Tibial nerve (tissue), 4 donors: Measurements from ENCODE around the gene CABLES2. TPM values are rescaled to one million over a fixed set of nuclear protein-coding genes. Genes with fewer than 3 reads are reported as not detected.

Experiments used
- DNase-seq, 2 donors: peaks; one replicate each; pipeline ENCODE4 v3.0.0-alpha.2; 2019; ENCODE audit warnings: low spot score in 2 of 2
- H3K27ac ChIP-seq, 4 donors: fragments of 200-600 bp; sonication (generic) in 3 of 4; one replicate each; pipeline ENCODE4 v1.5.1; 2017 to 2019; ENCODE audit warnings: mild to moderate bottlenecking in 1 of 4
- H3K27me3 ChIP-seq, 2 donors: fragments of 200-600 bp; sonication (generic) in 1 of 2; one replicate each; pipeline versions ENCODE4 v1.5.1 to v1.6.0; 2017 to 2019
- H3K36me3 ChIP-seq, 3 donors: fragments of 200-600 bp; sonication (generic); one replicate each; pipeline ENCODE4 v1.5.1; 2018 to 2019
- H3K4me1 ChIP-seq, 4 donors: fragments of 200-600 bp; sonication (generic) in 3 of 4; one replicate each; pipeline ENCODE4 v1.5.1; 2017 to 2019
- H3K4me3 ChIP-seq, 4 donors: fragments of 200-600 bp; sonication (generic) in 3 of 4; one replicate each; pipeline ENCODE4 v1.5.1; 2017 to 2019; ENCODE audit warnings: mild to moderate bottlenecking in 1 of 4, moderate library complexity in 1 of 4
- H3K9me3 ChIP-seq, 4 donors: fragments of 200-600 bp; sonication (generic) in 3 of 4; one replicate each; pipeline ENCODE4 v1.5.1; 2017 to 2019
- EP300 ChIP-seq, 2 donors: sonication (generic); formaldehyde crosslinking; IDR thresholded peaks; one replicate each; pipeline ENCODE4 v1.6.1; 2017; ENCODE audit warnings: antibody characterized with exemption in 2 of 2, mild to moderate bottlenecking in 1 of 2
- POLR2A ChIP-seq, 2 donors: fragments of 450-650 bp; IDR thresholded peaks; one replicate each; pipeline ENCODE4 v1.6.1; 2017; ENCODE audit warnings: antibody characterized with exemption in 2 of 2, mild to moderate bottlenecking in 2 of 2, moderate library complexity in 2 of 2
- WGBS, 2 donors: methylation state at CpG; one replicate each; pipeline ENCODE4 v1.1.5; 2018; 5-methylcytosine and 5-hydroxymethylcytosine counted together
- total RNA-seq, 4 donors: library from RNA; depleted of rRNA; stranded (reverse); fragments of >200 nt; gene quantifications; one replicate each; pipeline ENCODE4 v1.1.0, GENCODE V29; 2016
- TF ChIP-seq, protein P1 (sequence below), 5 experiments: fragments of 200-600 bp in 3 of 5; fragments of 450-650 bp in 2 of 5; sonication (generic) in 3 of 5; IDR thresholded peaks; one replicate each; pipeline ENCODE4 v1.5.1; 2016 to 2019; ENCODE audit warnings: antibody characterized with exemption in 5 of 5, mild to moderate bottlenecking in 3 of 5, moderate library complexity in 2 of 5

The CABLES2 gene
- total RNA-seq, 4 donors from 2014 or later, result 1.1 to 9.9 (median 6.2) TPM

DNA sequence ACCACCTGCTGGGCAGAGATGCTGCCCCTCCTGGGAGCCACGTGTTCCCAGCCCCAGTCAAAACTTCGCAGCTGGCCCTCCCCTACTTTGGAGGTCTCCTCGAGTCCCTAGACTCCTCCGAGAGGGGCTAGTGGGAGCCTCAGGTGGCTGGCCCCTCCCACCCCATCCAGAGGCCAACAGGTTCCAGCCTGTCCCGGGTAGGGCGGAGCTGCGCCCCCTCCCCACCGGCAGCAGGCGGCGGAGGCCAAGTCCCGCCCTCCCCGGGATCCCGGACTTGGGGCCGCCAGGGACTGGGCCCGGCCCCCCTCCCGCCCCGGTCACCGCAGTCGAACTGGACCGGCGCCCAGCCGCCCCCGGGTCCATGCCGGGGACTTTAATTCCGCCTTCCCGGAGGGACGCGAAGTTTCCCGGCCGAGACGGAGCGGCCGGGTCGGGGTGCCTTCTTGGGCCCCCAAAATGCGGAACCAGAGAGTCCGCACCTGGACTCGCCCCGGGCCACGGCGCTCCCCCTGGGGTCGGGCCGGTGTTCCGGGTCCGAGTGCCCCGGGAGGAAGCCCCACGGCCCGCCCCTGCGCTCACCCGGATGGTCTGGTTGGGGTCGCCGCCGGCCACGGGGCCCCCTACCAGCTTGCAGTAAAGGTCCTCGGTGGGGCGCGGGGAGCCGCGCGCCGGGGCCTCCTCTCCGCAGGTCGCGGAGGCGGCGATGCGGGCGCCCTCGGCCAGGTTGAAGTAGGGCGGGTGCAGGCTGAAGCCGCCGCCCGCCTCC is 40.5 kb downstream of the CABLES2 start:
- H3K27ac ChIP-seq, result peak overlapping the region; percentile 47 to 94 (median 86)
- DNase-seq, result no peak

DNA sequence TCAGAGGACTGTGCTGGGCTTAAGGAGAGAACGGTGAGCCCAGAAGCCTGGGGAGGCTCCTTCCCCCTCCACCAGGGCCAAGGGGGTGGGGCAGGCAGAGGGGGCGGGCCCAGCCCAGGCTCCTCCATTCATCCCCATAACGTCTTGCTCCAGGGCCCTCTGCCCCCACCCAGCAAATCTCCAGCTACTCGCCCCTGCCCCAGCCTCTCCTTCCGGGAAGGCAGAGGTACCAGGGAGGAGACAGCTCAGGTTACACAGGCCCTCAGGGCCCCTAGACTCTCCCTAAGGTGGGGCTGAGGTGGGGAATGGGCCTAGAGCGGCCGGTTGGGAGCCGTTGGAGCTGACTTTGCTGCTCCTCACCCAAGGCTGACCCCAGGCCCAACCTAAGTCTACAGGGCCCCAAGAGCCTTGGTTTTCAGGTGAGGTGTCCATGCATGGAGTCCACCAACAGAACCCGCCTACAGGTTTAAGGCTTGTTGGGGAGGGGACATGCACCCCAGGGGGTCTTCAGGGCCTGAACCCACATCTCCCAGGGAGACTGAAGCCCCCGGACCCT is 41.2 kb downstream of the CABLES2 start:
- DNase-seq, result no peak
- Histone ChIP-seq H3K27ac (peak overlapping the region; percentile 47 to 94 (median 86)), H3K4me3 (peak overlapping the region; percentile 62 to 93 (median 77)), H3K4me1 (peaks cover 0 to 97% (median 77%) of the 10 kb centered on the region in 4 donors), H3K9me3 (no peaks in the 10 kb centered on the region), H3K36me3 (no peaks in the 10 kb centered on the region), H3K27me3 (peaks cover 0 to 10% of the 10 kb centered on the region in 2 donors)
- 28 to 31% methylated on average over 9 to 10 of the region's 10 CpGs for WGBS, 2 donors
- no peak for TF ChIP-seq POLR2A (IDR thresholded peaks at IDR 0.05)
- TF ChIP-seq, protein P1, sequence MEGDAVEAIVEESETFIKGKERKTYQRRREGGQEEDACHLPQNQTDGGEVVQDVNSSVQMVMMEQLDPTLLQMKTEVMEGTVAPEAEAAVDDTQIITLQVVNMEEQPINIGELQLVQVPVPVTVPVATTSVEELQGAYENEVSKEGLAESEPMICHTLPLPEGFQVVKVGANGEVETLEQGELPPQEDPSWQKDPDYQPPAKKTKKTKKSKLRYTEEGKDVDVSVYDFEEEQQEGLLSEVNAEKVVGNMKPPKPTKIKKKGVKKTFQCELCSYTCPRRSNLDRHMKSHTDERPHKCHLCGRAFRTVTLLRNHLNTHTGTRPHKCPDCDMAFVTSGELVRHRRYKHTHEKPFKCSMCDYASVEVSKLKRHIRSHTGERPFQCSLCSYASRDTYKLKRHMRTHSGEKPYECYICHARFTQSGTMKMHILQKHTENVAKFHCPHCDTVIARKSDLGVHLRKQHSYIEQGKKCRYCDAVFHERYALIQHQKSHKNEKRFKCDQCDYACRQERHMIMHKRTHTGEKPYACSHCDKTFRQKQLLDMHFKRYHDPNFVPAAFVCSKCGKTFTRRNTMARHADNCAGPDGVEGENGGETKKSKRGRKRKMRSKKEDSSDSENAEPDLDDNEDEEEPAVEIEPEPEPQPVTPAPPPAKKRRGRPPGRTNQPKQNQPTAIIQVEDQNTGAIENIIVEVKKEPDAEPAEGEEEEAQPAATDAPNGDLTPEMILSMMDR (IDR thresholded peaks at IDR 0.05), result no peak
- no peak for TF ChIP-seq EP300 (IDR thresholded peaks at IDR 0.05)

More for the DNA sequence above, 40.5 kb downstream of the CABLES2 start:
- Histone ChIP-seq H3K27me3 (peaks cover 0 to 10% of the 10 kb centered on the region in 2 donors), H3K36me3 (no peaks in the 10 kb centered on the region), H3K4me1 (peaks cover 0 to 97% (median 70%) of the 10 kb centered on the region in 4 donors), H3K9me3 (no peaks in the 10 kb centered on the region), H3K4me3 (peak overlapping the region; percentile 62 to 93 (median 77))
- TF ChIP-seq, protein P1 (IDR thresholded peaks at IDR 0.05), result no peak
- no peak for TF ChIP-seq EP300 (IDR thresholded peaks at IDR 0.05)
- no peak for TF ChIP-seq POLR2A (IDR thresholded peaks at IDR 0.05)
- 0 to 1% methylated on average over 30 to 38 of the region's 72 CpGs for WGBS, 2 donors

DNA sequence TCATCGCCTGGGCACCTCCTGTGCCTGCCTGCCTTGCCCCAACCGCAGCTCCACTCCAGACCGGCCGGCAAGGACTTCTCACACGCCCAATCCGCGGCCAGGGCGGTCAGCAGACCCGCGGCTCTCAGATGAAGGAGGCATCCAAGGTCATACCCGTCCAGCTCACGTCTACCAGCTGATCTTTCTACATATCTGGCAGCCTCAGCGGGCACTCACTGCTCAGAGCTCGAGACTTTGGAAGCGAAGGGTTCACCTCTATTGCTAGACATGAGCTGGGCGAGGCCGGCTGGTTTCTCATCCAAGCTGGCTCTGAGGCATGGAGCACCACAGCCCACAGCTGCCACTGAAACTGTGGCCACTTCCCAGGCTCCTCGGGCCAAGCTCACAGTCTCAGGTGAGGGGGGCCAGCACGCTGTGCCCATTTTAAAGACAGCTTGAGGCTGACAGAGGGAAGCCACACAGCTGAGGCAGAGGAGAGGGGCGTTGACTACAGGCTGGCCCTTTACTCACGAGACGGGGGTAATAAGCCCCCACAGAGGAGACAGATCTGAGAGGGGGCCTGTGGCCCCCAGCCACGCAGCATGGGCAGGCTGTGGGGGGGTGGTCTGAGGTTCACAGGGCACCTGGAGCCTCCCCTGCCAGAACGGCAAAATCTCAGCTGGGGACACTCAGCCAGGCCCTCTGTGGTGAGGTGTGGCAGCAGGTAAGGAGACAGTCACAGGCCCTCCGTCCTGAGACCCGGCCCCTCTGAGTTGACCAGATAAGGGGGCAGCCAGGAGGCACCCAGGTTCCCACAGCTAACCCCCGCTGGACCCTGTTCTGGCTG is 42.0 kb downstream of the CABLES2 start:
- Histone ChIP-seq H3K4me1 (peaks cover 0 to 94% (median 77%) of the 10 kb centered on the region in 4 donors), H3K27me3 (peaks cover 0 to 5% of the 10 kb centered on the region in 2 donors), H3K9me3 (no peaks in the 10 kb centered on the region), H3K4me3 (peak overlapping the region in 3 of 4 donors; percentile 71 to 93 (median 83)), H3K36me3 (no peaks in the 10 kb centered on the region), H3K27ac (peak overlapping the region; percentile 47 to 94 (median 86))
- 62 to 67% methylated on average over 24 of the region's 27 CpGs for WGBS, 2 donors
- TF ChIP-seq EP300 (IDR thresholded peaks at IDR 0.05), result no peak
- TF ChIP-seq, protein P1 (IDR thresholded peaks at IDR 0.05), result no peak
- no peak for TF ChIP-seq POLR2A (IDR thresholded peaks at IDR 0.05)
- DNase-seq, result no peak

GRCh38 chr20:62363920-62364851 is 42.9 kb downstream of the CABLES2 start:
- Histone ChIP-seq H3K4me3 (peak overlapping the region in 2 of 4 donors; percentile 8 to 93), H3K27ac (peak overlapping the region in 2 of 4 donors; percentile 91 to 94), H3K27me3 (peaks cover 0 to 5% of the 10 kb centered on the region in 2 donors), H3K36me3 (no peaks in the 10 kb centered on the region), H3K9me3 (no peaks in the 10 kb centered on the region), H3K4me1 (peaks cover 0 to 94% (median 76%) of the 10 kb centered on the region in 4 donors)
- 69 to 75% methylated on average over 18 to 22 of the region's 22 CpGs for WGBS, 2 donors
- TF ChIP-seq EP300 (IDR thresholded peaks at IDR 0.05) (no peak), POLR2A (IDR thresholded peaks at IDR 0.05) (no peak)
- TF ChIP-seq, protein P1 (IDR thresholded peaks at IDR 0.05), result no peak
- DNase-seq, result no peak
